Esophagus muscularis mucosa (tissue), 4 donors: ENCODE measurements around the gene CAMSAP2.

Experiments used
- CTCF ChIP-seq, 3 experiments: fragments of 200-600 bp in 2 of 3; fragments of 450-650 bp in 1 of 3; sonication (generic) in 2 of 3; IDR thresholded peaks; one replicate each; pipeline ENCODE4 v1.5.1; 2017 to 2019; ENCODE audit warnings: antibody characterized with exemption in 3 of 3, mild to moderate bottlenecking in 2 of 3, moderate library complexity in 1 of 3
- EP300 ChIP-seq: sonication (generic); formaldehyde crosslinking; IDR thresholded peaks from one replicate; pipeline ENCODE4 v1.6.1; 2017; ENCODE audit warnings: antibody characterized with exemption
- POLR2A ChIP-seq: fragments of 450-650 bp; IDR thresholded peaks from one replicate; pipeline ENCODE4 v1.6.1; 2017; ENCODE audit warnings: antibody characterized with exemption, moderate library complexity, mild to moderate bottlenecking, low read depth

- TF ChIP-seq CTCF (IDR thresholded peaks at IDR 0.05), result no peak
- no peak for TF ChIP-seq POLR2A
- no peak for TF ChIP-seq EP300
Observed at GRCh38 chr1:200899015-200899386, 160.3 kb downstream of the CAMSAP2 start.
